ENCODE measurements around the gene TSPAN1.

Gene TSPAN1

GRCh38 chr1:46187106-46187869 is 12.4 kb downstream of the TSPAN1 start:
- no peak for DNase-seq (ENCODE audit: low read depth)

- no peak for DNase-seq (ENCODE audit: low read depth)
These were observed 13.6 kb downstream of the TSPAN1 start for GRCh38 chr1:46188295-46189030.

- no peak for DNase-seq (ENCODE audit: low read depth)
These were observed 15.7 kb downstream of the TSPAN1 start for GRCh38 chr1:46190539-46190938.

- DNase-seq (ENCODE audit: low read depth): no peak
These were observed 16.3 kb downstream of the TSPAN1 start for GRCh38 chr1:46191033-46191701.

- no peak for DNase-seq (ENCODE audit: low read depth)
These were observed 17.3 kb downstream of the TSPAN1 start for GRCh38 chr1:46192171-46192570.

GRCh38 chr1:46193285-46193684 is 18.4 kb downstream of the TSPAN1 start:
- DNase-seq (ENCODE audit: low read depth): no peak

- no peak for DNase-seq (ENCODE audit: low read depth)
These were observed 19.2 kb downstream of the TSPAN1 start for GRCh38 chr1:46193984-46194570.

GRCh38 chr1:46194641-46195193 is 19.8 kb downstream of the TSPAN1 start:
- no peak for DNase-seq (ENCODE audit: low read depth)

GRCh38 chr1:46196609-46197008 is 21.7 kb downstream of the TSPAN1 start:
- DNase-seq (ENCODE audit: low read depth): no peak

- no peak for DNase-seq (ENCODE audit: low read depth)
These were observed 22.7 kb downstream of the TSPAN1 start for GRCh38 chr1:46197560-46197963.

- peak; percentile 83 for DNase-seq (ENCODE audit: low read depth)
These were observed 23.3 kb downstream of the TSPAN1 start, which contains the start of gene POMGNT1 for GRCh38 chr1:46197964-46198811. Gene POMGNT1, minus strand, starts transcription at chr1:46198434. Its CDS starts 613 bp downstream, at chr1:46197821.

- DNase-seq (ENCODE audit: low read depth): no peak
These were observed 24.4 kb downstream of the TSPAN1 start for GRCh38 chr1:46199233-46199749.

- DNase-seq (ENCODE audit: low read depth): no peak
These were observed 29.0 kb downstream of the TSPAN1 start for GRCh38 chr1:46203738-46204405.

GRCh38 chr1:46204406-46204742 is 29.5 kb downstream of the TSPAN1 start:
- no peak for DNase-seq (ENCODE audit: low read depth)

GRCh38 chr1:46205141-46205540 is 30.3 kb downstream of the TSPAN1 start:
- DNase-seq (ENCODE audit: low read depth): no peak

GRCh38 chr1:46205791-46206190 is 30.9 kb downstream of the TSPAN1 start:
- no peak for DNase-seq (ENCODE audit: low read depth)

- no peak for DNase-seq (ENCODE audit: low read depth)
These were observed 31.5 kb downstream of the TSPAN1 start for GRCh38 chr1:46206399-46206798.

GRCh38 chr1:46210561-46210960 is 35.7 kb downstream of the TSPAN1 start:
- no peak for DNase-seq (ENCODE audit: low read depth)

GRCh38 chr1:46211051-46211450 is 36.2 kb downstream of the TSPAN1 start:
- no peak for DNase-seq (ENCODE audit: low read depth)

GRCh38 chr1:46215504-46215903 is 40.6 kb downstream of the TSPAN1 start:
- no peak for DNase-seq (ENCODE audit: low read depth)
